HG03135 (cell line): ENCODE measurements around the gene HOXB4.

ENCODE experiments used
- ATAC-seq: cut with Tn5 transposase; IDR thresholded peaks from one replicate; pipeline ENCODE4 v1.9.1; 2021; ENCODE audit warnings: mild to moderate bottlenecking, moderate library complexity; ENCODE audit not compliant: unreplicated experiment

HOXB4 gene

GRCh38 chr17:48615047-48615962, 37.2 kb upstream of the HOXB4 start, which contains the start of gene HOXB8:
TSS of gene HOXB8 (minus strand) at chr17:48615292. CDS start at chr17:48614704, 588 bp downstream.
- ATAC-seq: no peak

- ATAC-seq: no peak
Observed at GRCh38 chr17:48613862-48614694, 35.9 kb upstream of the HOXB4 start.

GRCh38 chr17:48612854-48613691, 34.9 kb upstream of the HOXB4 start:
- no peak for ATAC-seq

GRCh38 chr17:48612456-48612853, 34.3 kb upstream of the HOXB4 start:
- no peak for ATAC-seq

- no peak for ATAC-seq
Observed at GRCh38 chr17:48611681-48612455, 33.7 kb upstream of the HOXB4 start.

- no peak for ATAC-seq
Observed at GRCh38 chr17:48611213-48611612, 33.1 kb upstream of the HOXB4 start.

- ATAC-seq: no peak
Observed at GRCh38 chr17:48610282-48611211, 32.4 kb upstream of the HOXB4 start, which contains the start of gene HOXB7. TSS of gene HOXB7 (minus strand) at chr17:48611017. CDS start at chr17:48610918, 99 bp downstream.

- ATAC-seq: no peak
Observed at GRCh38 chr17:48609759-48610281, 31.7 kb upstream of the HOXB4 start.

GRCh38 chr17:48609033-48609432, 30.9 kb upstream of the HOXB4 start:
- no peak for ATAC-seq

GRCh38 chr17:48608494-48608834, 30.3 kb upstream of the HOXB4 start:
- no peak for ATAC-seq

GRCh38 chr17:48606892-48607614, 28.9 kb upstream of the HOXB4 start:
- ATAC-seq: no peak

GRCh38 chr17:48605991-48606891, 28.1 kb upstream of the HOXB4 start:
- no peak for ATAC-seq

GRCh38 chr17:48605409-48605919, 27.3 kb upstream of the HOXB4 start:
- no peak for ATAC-seq

GRCh38 chr17:48604770-48605329, 26.7 kb upstream of the HOXB4 start, which contains the start of gene HOXB6:
TSS of gene HOXB6 (minus strand) at chr17:48604986. CDS start at chr17:48598150, 6,836 bp downstream.
- ATAC-seq: no peak

- ATAC-seq: no peak
Observed at GRCh38 chr17:48603959-48604769, 26.0 kb upstream of the HOXB4 start.
